ENCODE data around the gene AKNA.

The AKNA gene

GRCh38 chr9:114395334-114395617 lies 7.5 kb upstream of the AKNA start:
- DNase-seq (ENCODE audit: low spot score), result no peak

DNA sequence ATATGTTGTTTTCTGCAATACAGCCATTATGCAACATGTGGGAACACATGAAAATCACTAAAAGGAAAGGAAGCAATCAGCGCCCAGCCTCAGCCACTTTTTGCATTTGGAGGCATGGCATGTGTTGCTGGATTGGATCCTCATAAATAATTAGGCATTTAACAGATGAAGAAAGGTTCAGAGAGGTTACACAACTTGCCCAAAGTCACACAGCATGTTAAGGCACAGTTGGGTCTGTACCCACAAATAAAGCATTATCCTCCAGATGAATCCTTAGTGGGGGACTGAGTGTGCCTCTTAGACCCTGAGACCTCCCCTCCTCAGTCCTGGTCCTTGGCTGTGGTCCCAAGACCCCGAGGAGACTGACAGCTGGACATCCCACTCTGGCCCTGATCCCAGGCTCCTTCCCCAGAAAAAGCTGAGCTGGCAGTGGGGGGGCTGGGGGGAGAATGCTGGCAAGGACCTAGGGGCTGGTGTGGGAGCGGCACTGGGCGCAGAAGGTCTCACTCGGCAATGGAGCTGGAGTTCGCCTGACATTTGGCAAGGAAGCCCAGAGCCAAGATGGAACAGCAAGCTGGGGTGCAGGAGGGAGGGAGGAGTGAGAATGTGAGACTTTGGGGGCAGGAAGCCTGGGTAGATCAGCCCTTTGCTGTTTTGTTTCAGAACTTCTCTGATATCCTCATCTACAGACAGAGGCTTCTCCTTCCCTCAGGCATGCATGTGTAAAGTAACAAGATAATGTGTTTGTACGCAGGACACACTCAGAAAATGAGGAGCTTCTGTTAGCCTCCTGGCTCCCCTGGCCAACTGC lies 6.9 kb upstream of the AKNA start:
- DNase-seq (ENCODE audit: low spot score), result no peak

GRCh38 chr9:114392749-114393112 lies 4.9 kb upstream of the AKNA start:
- DNase-seq (ENCODE audit: low spot score), result no peak

GRCh38 chr9:114390952-114391351 lies 3.2 kb upstream of the AKNA start:
- no peak for DNase-seq (ENCODE audit: low spot score)

GRCh38 chr9:114389612-114390368 lies 2.0 kb upstream of the AKNA start:
- DNase-seq (ENCODE audit: low spot score), result no peak

DNA sequence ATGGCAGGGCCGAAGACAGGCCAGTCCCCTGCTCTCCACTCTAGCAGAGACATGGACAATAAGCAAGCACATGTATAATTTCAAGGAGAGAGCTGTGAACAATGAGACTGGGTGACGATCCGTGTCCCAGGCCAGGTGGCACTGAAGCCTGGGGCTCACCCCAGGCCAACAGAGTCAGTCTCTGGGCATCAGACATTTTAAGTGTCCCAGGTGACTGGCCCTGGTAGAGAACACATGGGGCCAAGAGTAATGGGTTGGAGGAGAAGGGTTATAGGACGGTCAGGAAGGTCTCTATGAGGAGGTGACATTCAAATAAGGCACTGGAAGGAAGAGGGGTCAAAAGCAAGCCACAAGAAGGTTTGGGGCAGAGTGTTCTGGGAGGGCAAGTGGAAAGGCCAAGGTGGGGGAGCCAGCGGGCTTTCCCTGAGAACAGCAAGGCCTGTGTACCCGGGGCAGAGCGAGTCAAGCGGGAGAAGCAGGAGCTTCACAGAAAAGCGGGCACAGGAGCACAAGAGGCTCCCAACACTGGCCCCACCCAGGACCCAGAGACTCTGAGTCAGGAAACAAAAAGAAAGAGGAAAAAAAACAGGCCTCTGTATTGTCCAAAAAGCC lies 1.1 kb upstream of the AKNA start:
- DNase-seq (ENCODE audit: low spot score), result no peak

GRCh38 chr9:114388357-114388682 lies 538 bp upstream of the AKNA start:
- no peak for DNase-seq (ENCODE audit: low spot score)

- DNase-seq (ENCODE audit: low spot score), result no peak
Measured at GRCh38 chr9:114386886-114387679, 699 bp downstream of the AKNA start.

DNA sequence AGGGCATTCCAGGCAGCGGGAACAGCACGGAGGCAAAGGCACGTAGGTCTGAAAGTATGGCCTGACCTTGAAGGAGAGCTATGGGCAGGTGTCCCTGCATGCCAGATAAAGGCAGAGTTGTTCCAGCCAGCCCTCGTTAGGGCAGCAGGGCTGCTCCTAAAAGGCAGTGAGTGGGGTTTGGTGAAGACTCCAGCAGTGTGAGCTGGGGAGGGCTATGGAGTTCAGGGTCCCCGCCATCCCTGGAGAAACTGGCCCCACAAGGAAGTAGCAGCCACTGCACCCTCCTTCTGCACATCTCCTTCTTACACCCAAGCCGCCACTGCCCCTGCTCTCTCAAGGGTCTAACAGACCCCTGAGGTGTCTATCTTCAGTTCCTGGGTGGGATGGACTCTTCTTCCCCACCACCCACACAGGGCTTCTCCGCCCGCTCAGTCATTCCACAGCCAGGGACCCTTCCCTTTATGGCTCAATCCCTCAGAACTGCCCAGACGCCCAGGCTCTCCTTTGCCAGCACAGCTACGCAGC lies 1.4 kb downstream of the AKNA start:
- no peak for DNase-seq (ENCODE audit: low spot score)

DNA sequence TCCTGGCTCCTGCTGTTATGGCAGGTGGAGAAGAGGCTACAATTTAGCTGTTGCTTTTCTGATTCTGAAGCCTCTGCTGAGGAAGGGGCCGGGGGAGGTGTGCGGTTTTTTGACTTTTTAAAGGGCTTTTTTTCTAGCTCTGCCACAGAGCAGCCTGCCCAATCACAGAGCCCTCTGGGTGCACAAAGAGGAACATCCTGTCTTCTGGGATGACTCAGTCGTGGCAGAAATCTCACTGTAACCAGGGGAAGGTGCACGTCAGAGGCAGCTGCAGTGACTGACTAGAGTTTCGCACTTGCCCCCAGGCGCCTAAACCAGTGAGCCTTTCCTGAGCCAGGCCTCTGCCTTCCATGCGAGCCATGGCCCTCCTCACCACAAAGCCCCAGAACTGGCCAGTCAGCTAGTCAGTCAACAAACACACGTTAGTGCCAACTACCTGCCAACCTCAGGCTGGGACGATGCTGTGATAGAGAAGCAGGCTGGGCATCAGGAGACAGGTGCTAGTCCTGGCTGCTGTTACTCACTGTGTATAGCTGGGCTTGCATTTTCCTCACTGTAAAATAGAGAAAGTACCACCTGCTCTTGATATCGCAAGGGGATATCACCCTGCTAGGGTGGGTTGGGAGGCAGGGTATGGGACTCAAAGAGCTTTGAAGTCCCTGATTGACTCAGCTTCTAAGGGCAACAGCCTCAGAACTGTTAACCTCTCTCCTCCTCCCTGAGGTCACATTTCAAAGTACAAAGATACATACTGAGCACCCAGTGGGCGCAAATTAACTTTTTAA lies 2.2 kb downstream of the AKNA start:
- DNase-seq (ENCODE audit: low spot score), result peak; percentile 80

DNA sequence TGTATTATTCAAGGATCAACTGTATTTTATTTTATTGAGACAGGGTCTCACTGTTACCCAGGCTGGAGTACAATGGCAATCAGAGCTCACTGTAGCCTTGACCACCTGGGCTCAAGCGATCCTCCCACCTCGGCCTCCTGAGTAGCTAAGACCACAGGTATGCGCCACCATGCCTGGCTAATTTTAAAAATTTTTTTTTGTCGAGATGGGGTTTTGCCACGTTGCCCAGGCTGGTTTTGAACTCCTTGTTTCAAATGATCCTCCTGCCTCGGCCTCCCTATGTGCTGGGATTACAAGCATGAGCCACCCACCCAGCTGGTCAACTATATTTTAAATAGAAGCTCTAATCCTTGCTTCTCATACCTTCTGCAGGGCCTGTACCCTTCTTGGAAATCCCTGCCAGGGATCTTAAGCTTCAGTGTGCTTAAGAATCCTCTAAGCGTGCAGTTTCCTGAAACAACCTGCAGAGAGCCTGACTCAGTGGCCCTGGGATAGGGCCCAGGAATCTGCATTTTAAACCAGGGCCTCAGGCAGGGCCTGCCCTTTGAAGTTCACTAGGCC lies 2.9 kb downstream of the AKNA start:
- DNase-seq (ENCODE audit: low spot score), result no peak

DNA sequence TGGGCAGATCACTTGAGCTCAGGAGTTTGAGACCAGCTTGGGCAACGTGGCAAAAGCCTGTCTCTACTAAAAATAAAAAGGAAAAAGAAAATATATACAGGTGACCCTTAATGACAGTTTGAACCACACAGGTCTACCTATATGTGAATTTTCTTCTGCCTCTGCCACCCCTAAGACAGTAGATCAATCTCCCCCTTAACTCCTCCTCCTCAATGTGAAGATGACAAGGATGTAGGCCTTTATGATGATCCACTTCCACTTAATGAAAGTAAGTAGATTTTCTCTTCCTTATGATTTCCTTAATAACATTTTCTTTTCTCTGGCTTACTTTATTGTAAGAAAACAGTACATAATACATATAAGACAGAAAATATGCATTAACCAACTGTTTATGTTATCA lies 3.4 kb downstream of the AKNA start:
- no peak for DNase-seq (ENCODE audit: low spot score)

DNA sequence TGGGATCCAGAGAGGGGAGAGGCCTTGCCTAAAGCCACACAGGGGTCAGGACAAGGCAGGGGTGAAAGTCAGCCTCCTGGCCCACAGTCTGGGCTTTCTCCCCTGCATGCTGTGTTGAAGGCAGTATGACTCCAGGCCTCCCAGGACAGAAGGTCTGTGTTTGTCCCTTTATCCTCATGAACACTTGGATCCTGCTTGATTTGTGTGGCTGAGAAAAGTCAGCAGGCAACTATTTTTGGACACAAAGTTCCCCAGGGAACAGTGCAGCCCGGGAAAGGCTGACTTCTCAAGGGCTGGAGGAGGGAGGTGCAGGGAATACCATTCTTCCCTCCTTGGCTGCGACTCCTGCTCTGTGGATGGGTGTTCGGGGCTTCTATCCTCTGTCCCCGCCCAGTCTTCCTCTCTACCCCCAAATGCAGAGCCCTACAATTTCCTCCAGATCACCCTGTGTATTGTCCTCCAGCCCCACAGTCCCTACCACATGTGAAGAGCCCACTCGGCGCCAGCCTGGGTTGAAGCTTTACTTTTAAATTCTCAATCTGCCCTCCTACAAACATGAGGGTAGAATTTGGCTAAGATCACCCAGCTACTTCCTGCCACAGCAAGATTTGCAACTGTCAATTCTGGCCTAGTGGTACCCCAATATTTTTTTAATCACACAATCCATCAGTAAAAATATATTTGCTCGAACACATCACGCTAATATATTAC lies 4.1 kb downstream of the AKNA start:
- DNase-seq (ENCODE audit: low spot score), result no peak

DNA sequence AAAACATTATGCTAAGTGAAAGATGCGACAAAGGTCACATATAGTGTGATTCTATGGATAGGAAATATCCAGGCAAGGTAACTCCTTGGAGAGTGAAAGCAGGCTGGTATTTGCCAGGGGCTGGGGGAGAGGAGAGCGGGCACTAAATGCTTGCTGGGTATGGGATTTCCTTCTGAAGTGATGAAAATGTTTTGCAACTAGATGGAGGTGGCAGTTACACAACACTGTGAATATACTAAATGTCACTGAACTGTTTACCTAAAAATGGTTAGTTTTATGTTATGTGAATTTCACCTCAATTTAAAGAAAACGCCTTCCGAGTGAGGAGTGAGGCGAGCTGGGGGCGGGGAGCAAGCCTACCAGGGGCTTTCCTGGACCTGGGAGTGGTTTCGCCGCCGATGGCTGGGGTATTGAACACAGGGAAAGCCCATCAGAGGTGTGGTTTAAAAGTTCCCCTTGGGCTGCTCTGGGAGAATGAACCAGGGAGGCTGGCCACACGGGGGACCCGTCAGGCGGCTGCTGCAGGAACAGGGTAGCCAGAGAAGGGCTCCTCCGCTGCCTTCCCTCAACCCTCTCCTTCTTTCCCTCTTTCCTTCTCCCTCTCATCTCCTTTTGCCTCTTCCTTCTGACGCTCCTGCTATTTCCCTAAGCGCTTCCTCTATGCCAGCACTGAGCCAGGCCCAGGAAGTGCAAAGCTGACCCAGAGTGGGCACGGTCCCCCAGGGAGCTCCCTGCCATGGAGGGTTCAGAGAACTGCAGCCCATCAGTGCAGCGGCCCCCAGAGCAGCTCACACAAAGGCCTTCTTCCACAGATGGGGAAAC lies 4.9 kb downstream of the AKNA start:
- DNase-seq (ENCODE audit: low spot score), result no peak

DNA sequence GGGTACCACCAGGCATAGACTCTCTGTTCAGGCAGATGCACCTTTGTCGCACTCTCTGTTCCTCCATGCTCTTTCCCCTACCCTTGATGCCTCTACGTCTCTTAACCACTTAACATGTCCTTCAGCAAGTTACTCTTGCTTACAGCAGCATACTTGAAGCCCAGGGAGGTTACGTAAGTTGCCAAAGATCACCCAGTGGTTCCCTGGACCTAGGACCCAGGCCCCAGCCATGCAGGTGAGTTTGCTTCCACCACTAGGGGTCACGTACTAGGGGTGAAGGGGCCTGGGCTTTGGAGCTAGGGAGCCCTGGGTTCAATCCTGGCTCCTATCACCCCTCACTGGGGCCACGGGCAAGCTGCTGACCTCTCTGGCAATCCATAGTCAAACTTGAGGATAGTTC lies 8.9 kb downstream of the AKNA start:
- DNase-seq (ENCODE audit: low spot score), result no peak

DNA sequence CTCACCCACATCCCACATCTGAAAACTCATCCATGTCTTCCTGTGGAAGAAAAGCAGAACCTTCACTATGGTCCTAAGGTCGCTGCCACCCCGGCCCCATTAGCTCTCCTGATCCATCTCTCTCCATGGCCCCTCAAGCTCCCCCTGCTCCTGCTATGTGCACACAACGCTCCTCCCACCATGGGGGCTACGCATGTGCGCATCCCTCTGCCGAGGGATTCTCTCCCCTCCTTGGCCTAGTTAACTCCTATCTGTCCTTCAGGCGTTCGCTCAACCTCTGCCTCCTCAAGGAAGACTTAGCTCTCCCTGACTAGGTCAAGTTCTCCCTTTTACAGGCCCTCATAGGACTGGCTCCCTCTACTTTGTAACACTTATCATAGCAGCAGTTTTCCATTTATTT lies 9.8 kb downstream of the AKNA start:
- DNase-seq (ENCODE audit: low spot score), result no peak

DNA sequence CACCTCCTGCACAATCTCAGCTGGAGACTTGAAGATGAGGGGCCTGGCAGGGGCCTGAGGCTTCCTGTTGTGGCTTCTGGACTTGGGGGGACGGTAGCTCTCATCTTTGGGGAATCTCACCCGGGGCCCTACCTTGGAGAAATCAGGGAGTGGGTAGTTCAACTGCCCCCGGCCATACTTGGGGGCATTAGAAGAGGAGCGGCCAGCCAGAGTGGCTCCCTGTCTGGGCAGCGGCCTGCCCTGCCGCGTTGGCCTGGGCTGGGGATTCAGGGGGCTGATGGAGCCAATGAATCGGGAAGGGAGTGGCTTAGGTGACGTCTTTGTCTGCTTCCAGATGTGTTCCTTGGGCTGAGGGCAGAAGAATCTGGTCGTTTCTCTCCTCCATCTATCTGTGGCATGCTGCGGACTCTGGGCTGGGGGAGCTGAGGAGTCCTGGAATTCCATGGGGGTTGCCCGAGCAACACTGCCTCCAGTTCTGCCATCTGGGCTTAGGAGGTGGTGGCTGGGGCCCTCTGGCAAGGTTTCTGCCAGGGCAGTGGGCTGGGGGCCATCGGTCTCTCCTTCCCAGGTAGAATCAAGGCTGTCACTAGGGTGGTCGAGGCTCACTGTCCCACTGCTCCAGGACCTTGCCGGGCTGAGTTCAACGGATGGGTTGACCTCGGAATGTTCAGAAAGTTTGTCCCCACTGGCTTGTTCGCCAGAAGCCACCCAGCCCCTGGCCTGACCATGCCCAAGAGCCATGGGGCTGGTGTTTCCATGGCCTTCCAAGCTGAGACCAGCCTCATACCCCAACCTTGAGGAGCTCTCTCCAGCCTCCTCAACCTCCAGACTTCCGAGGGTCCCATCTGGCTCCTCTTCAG lies 11.0 kb downstream of the AKNA start:
- DNase-seq (ENCODE audit: low spot score), result no peak

DNA sequence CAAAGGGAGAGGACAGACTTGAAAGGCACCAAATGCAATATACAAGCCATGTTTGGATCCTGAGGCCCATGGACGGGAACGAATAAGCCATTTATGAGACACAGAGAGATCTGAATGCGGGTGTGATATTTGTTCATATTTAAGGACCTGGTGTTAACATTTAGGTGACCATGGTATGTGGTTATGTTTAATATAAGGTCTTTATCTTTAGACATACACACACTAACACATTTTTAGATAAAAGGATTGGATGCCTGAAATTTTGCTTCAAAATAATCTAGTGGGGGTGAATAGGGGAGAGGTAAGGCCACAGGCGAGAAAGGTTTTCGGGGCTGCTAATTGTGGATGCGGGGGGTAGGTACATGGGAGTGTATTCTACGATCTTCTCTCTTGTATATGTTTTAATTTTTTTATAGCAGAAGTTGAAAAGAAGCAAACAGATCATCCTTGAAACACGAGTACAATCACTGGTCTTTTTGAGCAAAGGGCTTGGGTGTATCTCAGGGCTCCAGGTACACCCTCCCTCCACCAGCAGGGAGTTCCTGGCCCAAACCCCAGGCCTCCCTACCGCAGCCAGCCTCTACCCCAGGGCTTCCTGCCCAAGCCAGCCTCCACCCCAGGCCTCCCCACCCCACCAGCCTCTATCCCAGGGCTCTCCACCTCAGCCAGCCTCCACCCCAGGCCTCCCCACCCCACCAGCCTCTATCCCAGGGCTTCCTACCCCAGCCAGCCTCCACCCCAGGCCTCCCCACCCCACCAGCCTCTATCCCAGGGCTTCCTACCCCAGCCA lies 12.2 kb downstream of the AKNA start:
- DNase-seq (ENCODE audit: low spot score), result no peak
